HS-5 (cell line): ENCODE measurements around the gene IKBKE.

Source experiments
- DNase-seq: peaks from one replicate; pipeline ENCODE4 v3.0.0-alpha.2; 2012; ENCODE audit warnings: low read depth

The IKBKE gene

GRCh38 chr1:206469933-206470691 is at the start of gene IKBKE:
Gene IKBKE, plus strand, starts transcription at chr1:206470476. Its CDS starts 2,752 bp downstream, at chr1:206473228.
- peak; percentile 35 for DNase-seq

- DNase-seq = no peak
Observed at GRCh38 chr1:206421616-206422340, 48.5 kb upstream of the IKBKE start.

- DNase-seq = no peak
Observed at GRCh38 chr1:206422525-206422924, 47.8 kb upstream of the IKBKE start.

GRCh38 chr1:206427291-206427690 is 43.0 kb upstream of the IKBKE start:
- no peak for DNase-seq

GRCh38 chr1:206429421-206429820 is 40.9 kb upstream of the IKBKE start:
- no peak for DNase-seq

- peak; percentile 86 for DNase-seq
Observed at GRCh38 chr1:206430031-206430983, 40.0 kb upstream of the IKBKE start.

GRCh38 chr1:206435445-206435844 is 34.8 kb upstream of the IKBKE start:
- DNase-seq = no peak

- no peak for DNase-seq
Observed at GRCh38 chr1:206438554-206438953, 31.7 kb upstream of the IKBKE start.

- DNase-seq = no peak
Observed at GRCh38 chr1:206439205-206439604, 31.1 kb upstream of the IKBKE start.

- no peak for DNase-seq
Observed at GRCh38 chr1:206441336-206441967, 28.8 kb upstream of the IKBKE start.

- DNase-seq = no peak
Observed at GRCh38 chr1:206442101-206442500, 28.2 kb upstream of the IKBKE start.

- DNase-seq = no peak
Observed at GRCh38 chr1:206445116-206445515, 25.2 kb upstream of the IKBKE start.

GRCh38 chr1:206445911-206446356 is 24.3 kb upstream of the IKBKE start:
- DNase-seq = no peak

- DNase-seq = no peak
Observed at GRCh38 chr1:206446688-206447421, 23.4 kb upstream of the IKBKE start.

GRCh38 chr1:206447422-206447765 is 22.9 kb upstream of the IKBKE start:
- no peak for DNase-seq

- no peak for DNase-seq
Observed at GRCh38 chr1:206447792-206448191, 22.5 kb upstream of the IKBKE start.

GRCh38 chr1:206448471-206448870 is 21.8 kb upstream of the IKBKE start:
- DNase-seq = no peak

- DNase-seq = no peak
Observed at GRCh38 chr1:206449565-206449964, 20.7 kb upstream of the IKBKE start.

- DNase-seq = no peak
Observed at GRCh38 chr1:206450281-206450680, 20.0 kb upstream of the IKBKE start.

- DNase-seq = no peak
Observed at GRCh38 chr1:206451134-206451686, 19.1 kb upstream of the IKBKE start.

GRCh38 chr1:206453111-206453510 is 17.2 kb upstream of the IKBKE start:
- DNase-seq = no peak
